GM12874 (cell line): ENCODE measurements around the gene COL6A6.

Experiments
- TF ChIP-seq, protein P1 (sequence below): IDR thresholded peaks from 2 replicates; pipeline ENCODE4 v1.5.1; 2011; ENCODE audit warnings: low read depth, mild to moderate bottlenecking, control low read depth, low read length, moderate library complexity; ENCODE audit not compliant: insufficient read depth

COL6A6 gene

GRCh38 chr3:130517602-130518001 lies 625 bp downstream of the COL6A6 start:
- TF ChIP-seq, protein P1, sequence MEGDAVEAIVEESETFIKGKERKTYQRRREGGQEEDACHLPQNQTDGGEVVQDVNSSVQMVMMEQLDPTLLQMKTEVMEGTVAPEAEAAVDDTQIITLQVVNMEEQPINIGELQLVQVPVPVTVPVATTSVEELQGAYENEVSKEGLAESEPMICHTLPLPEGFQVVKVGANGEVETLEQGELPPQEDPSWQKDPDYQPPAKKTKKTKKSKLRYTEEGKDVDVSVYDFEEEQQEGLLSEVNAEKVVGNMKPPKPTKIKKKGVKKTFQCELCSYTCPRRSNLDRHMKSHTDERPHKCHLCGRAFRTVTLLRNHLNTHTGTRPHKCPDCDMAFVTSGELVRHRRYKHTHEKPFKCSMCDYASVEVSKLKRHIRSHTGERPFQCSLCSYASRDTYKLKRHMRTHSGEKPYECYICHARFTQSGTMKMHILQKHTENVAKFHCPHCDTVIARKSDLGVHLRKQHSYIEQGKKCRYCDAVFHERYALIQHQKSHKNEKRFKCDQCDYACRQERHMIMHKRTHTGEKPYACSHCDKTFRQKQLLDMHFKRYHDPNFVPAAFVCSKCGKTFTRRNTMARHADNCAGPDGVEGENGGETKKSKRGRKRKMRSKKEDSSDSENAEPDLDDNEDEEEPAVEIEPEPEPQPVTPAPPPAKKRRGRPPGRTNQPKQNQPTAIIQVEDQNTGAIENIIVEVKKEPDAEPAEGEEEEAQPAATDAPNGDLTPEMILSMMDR, result no peak

DNA sequence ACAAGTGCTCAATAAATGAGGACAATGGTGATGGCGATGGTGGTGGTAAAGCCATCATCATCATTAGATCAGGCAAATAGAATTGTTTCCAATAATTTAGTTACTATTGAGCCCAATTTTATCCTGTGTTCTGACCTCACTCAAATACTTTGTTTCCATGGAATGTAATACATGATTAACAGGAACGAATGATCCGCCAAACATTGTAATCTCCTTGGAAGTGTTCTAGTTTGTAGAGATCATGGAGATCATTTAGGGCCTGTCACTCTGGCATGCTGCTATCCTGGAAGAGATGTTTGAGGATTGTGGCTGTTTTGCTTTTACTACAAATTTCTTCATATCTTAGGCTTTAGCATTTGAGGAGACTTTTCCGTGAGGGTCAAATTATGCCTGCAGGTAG lies 2.8 kb downstream of the COL6A6 start:
- TF ChIP-seq, protein P1, result no peak

DNA sequence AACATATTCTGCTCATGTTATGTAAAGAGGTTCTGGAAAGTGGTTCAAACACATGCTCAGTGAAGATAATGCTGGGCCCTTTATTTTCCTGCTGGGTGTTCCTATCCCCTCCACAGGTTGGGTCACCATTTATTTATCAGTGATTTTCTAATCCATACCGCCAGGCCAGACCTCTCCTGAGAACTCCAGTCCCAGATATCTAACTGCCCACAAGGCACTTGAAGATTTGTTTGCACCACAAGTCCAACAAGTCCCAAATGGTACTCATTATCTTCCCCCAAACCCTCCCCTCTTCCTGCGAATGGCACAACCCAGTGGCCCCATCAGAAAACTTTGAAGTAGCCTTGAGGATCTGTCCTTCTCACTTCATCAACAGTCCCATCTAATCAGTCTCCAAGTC lies 5.4 kb downstream of the COL6A6 start:
- TF ChIP-seq, protein P1, result no peak

- TF ChIP-seq, protein P1, result no peak
These were observed 10.4 kb downstream of the COL6A6 start for GRCh38 chr3:130527426-130527825.

DNA sequence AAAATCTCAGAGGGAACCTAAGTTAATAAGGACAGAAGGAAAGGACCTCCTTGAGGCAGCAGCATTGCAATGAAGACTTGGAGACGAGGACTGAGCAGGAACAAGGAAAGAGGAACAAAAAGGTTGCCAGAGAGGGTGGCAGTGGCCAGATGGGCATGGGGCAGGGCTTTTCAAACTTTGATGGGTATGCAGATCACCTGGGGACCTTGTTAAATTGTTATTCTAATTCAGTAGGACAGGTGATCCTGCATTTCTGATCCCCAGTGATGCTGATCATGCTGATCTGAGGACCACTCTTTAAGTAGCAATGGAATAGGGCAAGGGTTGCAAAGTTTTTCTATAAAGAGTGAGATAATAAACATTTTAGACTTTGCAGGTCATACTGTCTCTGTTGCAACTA lies 11.1 kb downstream of the COL6A6 start:
- TF ChIP-seq, protein P1, result no peak

GRCh38 chr3:130529486-130530215 lies 12.7 kb downstream of the COL6A6 start:
- TF ChIP-seq, protein P1, result no peak

- TF ChIP-seq, protein P1, result no peak
These were observed 16.3 kb downstream of the COL6A6 start for GRCh38 chr3:130533247-130533646.
